Mononuclear cell (primary cell): ENCODE data around the gene CDC6. TPM values are rescaled to one million over a fixed set of nuclear protein-coding genes. Genes with fewer than 3 reads are reported as not detected.

Experiments used
- H3K27me3 ChIP-seq: 2 replicates; pipeline ENCODE4 v1.6.0; 2011; ENCODE audit warnings: low read length, control low read depth; ENCODE audit not compliant: insufficient read depth
- H3K4me1 ChIP-seq: 2 replicates; pipeline ENCODE4 v1.5.1; 2011; ENCODE audit warnings: mild to moderate bottlenecking, low read length, control low read depth; ENCODE audit not compliant: insufficient read depth
- H3K4me3 ChIP-seq: 2 replicates; pipeline ENCODE4 v1.5.1; 2011; ENCODE audit warnings: mild to moderate bottlenecking, low read length, moderate library complexity
- H3K9me3 ChIP-seq: 2 replicates; pipeline ENCODE4 v1.5.1; 2011; ENCODE audit warnings: low read depth, mild to moderate bottlenecking, control low read depth, low read length
- total RNA-seq: library from RNA; depleted of rRNA; stranded (reverse); fragments of >200 nt; gene quantifications from one replicate; pipeline ENCODE4 v1.2.3, GENCODE V29; 2012

CDC6 gene
- total RNA-seq, 1 donor = 0.21 TPM

DNA sequence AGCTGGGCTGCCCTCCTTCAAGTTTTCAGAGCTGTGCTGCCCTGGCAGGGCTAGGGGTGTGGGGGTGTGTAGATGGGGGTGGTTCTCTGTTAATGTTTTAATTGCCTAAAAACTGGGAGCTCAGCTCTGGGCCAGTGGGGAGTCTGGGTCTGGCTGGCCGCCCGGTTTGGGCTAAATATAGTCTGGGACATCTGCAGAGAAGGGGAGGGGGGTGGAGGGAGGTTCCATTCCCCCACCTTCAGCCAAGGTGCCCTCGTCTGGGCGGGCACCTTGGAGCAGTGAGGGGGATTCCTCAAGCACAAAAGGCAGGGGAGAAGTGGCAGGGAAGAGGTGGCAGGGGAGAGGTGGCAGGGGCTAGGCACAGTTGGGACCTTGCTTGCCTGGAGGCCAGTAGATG is 34.3 kb downstream of the CDC6 start:
- Histone ChIP-seq H3K4me3 (peak overlapping the region; percentile 98), H3K4me1 (peaks cover 87% of the 10 kb centered on the region), H3K27me3 (no peaks in the 10 kb centered on the region), H3K9me3 (no peaks in the 10 kb centered on the region)

DNA sequence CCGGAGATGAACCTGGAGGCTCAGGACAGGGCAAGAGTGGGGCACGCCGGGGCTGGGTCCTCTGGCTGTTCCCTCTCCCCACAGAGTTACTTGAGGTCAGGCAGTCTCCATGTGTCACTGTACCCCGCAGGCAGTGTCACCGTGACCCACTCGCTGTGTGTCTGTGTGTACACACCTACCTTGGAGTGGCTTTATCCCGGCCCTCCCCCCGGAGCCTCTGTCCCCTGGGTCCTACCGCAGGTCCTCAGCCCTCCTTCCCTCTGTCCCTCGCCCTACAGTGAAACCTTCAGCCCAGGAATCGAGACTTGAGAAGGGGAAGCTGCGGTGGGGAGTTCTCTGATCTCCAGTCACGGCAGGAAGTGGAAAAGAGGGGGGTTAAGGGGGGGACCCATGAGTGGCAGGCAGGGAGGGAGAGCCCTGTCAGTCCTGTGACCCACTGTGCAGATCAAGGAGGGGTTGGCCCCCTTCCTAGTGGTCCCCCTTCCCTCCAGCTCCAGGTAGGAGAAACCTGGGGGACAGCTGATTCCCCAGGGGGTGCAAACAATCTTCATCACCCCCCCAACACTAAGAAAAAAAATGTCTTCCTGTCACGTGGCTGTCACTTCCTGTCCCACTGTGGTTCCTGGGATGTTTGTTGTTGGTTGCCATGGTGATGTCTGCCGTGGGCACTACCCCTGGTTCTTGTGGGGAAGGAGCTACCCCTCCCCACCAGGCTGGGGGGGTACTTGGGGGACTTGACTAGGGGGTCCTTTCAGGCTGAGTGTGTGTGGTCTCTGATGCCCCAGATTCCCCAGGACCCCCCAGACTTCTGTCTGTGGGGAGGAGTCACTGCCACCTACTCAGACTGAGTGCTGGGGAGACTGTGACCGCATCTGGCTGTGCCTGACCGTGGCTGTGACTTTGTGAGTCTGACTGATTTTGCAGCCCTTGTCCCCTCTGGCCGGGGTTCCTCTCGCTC is 35.0 kb downstream of the CDC6 start:
- Histone ChIP-seq H3K27me3 (no peaks in the 10 kb centered on the region), H3K9me3 (no peaks in the 10 kb centered on the region), H3K4me3 (peak overlapping the region; percentile 98), H3K4me1 (peaks cover 87% of the 10 kb centered on the region)

DNA sequence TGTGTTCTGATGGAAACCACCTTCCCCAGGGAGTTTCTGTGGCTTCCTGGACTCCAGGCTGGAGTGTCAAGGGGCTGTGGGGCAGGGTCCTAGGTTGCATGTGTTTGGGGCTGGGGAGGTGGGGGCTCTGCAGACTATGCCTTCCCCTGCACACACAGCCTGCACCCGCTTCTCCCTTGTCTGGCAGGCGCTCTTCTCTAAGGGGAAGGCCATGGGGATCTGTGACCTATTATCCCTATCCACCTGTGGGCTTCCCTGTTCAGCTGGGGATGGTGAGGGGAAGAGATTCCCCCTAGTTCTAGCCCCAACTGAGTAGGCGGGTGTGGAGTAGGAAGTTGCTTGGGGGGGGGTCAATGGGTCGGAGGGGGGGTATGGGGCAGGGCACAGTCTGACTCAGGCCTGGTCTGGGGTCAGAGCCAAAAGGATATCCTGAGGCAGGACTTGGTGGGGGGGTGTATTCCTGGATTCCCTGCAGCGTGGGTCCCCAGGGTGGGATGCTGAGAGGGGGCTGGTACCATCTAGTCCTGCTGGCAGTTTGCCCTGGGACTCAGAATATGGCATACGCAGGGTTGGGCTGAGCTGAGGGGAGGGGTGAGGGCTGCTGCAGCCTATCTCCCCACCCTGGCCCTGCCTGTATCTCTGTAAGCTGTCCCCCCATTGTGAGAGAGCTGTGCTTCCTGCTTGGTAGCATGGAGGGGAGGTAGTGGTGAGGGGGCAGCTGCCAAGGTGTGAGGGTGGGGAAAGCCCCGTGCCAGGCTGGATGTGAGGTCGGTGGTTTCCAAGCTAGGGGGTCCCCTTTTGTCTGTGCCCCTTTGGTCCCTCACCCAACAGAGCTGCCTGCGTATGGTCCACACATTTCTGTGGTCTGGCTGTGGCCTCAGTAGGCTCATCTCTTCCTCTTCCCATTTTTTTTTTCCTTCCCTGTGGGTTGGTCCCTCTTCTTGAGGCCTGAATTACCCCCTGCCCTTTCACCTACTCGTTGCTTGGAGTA is 36.0 kb downstream of the CDC6 start:
- peaks cover 95% of the 10 kb centered on the region for H3K4me1 ChIP-seq
- H3K9me3 ChIP-seq = no peaks in the 10 kb centered on the region
- H3K4me3 ChIP-seq = peak overlapping the region; percentile 98
- no peaks in the 10 kb centered on the region for H3K27me3 ChIP-seq

DNA sequence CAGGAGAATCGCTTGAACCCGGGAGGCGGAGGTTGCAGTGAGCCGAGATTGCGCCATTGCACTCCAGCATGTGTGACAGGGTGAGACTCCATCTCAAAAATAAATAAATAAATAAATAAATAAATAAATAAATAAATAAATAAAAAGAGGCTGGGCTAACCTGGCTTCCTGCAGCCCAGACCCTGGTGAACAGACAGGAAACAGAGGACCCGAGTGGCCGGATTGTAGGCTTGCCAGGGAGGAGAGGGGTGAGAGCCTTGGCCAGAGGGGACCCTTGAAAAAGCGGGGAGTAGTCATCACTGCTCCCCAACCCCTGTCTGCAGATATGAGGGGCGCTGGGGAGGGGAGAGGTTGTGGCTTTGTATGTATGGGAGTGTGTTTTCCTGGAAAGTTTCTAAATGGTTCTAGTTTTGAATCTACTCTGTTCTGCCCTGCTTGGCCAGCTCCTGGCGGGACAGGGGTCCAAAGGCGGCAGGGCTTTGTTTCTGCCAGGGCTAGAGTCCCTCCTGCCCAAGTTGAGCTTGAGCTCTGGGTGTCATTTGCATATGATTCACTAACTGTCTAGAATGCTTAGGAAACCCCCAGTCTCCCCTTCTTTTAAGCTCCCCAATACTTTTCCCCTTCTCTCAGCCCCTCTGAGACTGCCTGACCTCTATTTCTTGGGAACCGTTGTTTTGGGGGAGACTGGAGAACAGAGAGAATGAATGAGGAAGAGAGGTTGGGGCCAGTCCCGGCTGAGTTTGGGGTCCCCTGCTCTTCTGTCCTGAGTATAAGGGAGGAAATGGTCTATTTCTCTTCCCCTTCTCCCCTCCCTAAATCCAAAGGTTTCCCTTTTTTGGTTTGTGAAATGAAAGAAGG is 37.7 kb downstream of the CDC6 start:
- Histone ChIP-seq H3K4me3 (no peak overlapping the region), H3K9me3 (no peaks in the 10 kb centered on the region), H3K27me3 (no peaks in the 10 kb centered on the region), H3K4me1 (peaks cover 96% of the 10 kb centered on the region)

DNA sequence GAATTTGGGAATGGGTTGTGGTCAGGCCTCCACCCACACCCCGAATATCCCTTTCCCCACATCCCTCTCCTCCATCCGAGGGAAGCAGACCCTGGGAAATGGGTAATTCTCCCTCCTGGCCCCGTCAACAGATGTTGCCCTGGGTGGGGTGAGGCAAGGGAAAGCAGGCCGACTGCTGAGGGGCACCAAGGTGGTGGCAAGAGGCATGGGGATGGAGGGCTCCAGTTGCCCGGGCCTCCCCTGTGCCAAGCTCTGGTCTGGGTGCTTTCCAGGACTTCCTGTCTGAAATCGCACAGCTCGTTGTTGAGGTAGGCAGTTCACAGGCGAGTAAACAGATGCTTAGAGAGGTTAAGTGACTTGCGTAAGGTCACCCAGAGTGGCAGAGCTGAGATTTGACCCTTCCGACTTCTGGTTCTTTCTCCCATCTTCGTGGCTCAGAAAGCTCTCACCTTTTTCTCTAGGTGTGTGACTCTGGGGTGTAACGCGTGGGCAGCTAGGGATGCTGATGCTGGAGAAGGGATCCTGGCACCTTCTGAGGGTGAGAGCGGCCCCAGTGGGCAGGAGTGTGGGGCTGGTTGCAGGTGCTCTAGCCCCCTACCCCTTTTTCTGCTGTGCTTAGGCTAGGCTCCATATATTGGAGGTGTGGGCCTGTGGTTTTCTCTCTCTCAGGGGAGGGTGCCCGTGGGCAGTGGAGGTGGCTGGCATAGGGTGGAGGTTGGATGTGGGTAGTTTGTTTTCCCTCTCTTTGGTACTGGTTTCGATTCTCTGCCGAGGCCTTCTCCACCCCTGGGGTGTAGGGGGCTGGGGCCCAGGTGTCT is 38.5 kb downstream of the CDC6 start:
- no peaks in the 10 kb centered on the region for H3K27me3 ChIP-seq
- peaks cover 96% of the 10 kb centered on the region for H3K4me1 ChIP-seq
- no peaks in the 10 kb centered on the region for H3K9me3 ChIP-seq
- H3K4me3 ChIP-seq = peak overlapping the region; percentile 15

DNA sequence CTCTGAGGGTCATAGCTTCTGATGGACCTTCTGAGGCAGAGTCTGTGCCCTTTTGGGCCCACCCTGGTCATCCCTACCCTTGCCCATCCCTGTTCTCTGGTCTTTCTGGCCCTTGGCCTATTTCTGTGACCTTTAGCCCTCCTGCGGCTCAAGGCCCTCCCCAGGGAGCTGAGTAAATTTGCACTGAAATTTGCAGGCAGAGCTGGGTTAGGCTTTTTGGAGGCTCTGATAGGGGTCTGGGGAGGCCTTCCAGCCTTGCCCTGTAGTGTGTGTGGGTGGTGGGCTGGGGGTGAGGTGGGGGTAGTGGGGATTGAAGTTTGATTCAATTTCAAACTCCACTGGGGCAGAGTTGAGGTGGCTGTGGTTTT is 39.1 kb downstream of the CDC6 start:
- H3K9me3 ChIP-seq = no peaks in the 10 kb centered on the region
- no peaks in the 10 kb centered on the region for H3K27me3 ChIP-seq
- peaks cover 96% of the 10 kb centered on the region for H3K4me1 ChIP-seq
- H3K4me3 ChIP-seq = peak overlapping the region; percentile 15

DNA sequence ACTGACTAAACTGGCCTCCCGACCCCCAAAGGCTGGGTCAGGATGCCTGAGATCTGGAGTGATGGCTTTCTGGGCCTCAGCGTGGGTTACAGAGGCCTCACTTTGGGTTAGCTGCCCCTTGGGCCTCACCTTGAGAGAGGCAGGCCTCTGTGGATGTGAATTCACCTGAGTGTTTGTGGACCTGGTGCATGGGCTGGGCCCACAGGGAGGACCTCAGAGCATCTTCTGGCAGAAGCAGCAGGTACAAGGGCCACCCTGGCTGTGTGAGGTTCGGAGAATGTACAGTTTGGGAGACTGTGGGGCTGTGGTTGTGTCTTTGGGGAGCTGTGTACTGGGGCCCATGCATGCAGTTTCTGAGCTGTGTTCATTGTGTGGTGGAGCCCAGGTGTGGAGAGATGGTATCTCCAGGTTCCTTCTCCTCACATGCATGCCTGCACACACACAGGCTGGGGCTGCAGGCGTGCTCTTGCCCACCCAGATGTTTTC is 39.6 kb downstream of the CDC6 start:
- Histone ChIP-seq H3K4me1 (peaks cover 96% of the 10 kb centered on the region), H3K4me3 (no peak overlapping the region), H3K27me3 (no peaks in the 10 kb centered on the region), H3K9me3 (no peaks in the 10 kb centered on the region)

DNA sequence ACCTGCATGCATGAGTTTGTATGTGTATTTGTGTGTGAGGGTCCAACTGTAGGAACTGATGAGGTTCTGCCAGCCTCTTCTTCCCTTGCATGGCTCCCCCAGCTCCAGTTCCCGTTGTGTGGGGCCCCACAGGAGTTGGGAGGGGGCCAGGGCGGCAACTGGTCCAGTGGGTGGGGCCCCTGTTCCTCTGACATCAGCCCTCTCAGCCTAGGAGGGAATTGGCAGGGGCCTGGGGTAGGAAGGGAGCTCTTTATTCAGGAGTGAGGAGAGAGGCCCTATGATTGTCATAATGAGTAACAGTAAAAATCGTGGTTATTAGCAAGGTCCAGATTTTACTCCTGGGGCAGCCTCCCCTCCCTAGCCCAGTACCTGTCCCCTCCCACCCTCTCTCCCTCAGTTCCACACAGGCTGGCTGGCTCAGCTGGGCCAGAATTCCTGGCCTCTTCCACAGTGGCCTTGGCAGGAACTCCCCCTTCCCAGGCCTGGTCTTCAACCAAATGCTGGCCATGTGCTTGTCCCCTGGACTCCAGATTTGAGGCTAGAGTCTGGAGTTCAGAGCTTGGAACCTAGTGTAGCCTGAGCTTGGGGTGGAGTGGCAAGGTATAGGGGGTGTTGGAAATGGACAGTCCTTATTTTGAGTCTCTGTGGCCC is 40.2 kb downstream of the CDC6 start:
- H3K4me3 ChIP-seq = no peak overlapping the region

DNA sequence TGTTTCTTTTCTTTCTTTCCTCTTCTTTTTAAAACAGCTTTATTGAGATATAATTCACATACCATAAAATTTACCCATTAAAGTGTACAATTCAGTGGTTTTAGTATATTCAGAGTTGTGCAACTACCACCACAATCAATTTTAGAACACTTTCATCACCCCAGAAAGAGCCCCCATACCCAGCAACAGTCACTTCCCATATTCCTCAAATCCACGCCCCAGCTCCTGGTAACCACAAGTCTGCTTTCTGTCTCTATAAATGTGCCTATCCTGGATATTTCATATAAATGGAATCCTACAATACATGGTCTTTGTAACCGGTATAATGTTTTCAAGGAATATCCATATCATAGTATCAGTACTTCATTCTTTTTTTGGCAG is 40.7 kb downstream of the CDC6 start:
- Histone ChIP-seq H3K4me1 (peaks cover 100% of the 10 kb centered on the region), H3K27me3 (no peaks in the 10 kb centered on the region), H3K4me3 (no peak overlapping the region), H3K9me3 (no peaks in the 10 kb centered on the region)

More for the DNA sequence above, 40.2 kb downstream of the CDC6 start:
- Histone ChIP-seq H3K27me3 (no peaks in the 10 kb centered on the region), H3K4me1 (peaks cover 100% of the 10 kb centered on the region), H3K9me3 (no peaks in the 10 kb centered on the region)

DNA sequence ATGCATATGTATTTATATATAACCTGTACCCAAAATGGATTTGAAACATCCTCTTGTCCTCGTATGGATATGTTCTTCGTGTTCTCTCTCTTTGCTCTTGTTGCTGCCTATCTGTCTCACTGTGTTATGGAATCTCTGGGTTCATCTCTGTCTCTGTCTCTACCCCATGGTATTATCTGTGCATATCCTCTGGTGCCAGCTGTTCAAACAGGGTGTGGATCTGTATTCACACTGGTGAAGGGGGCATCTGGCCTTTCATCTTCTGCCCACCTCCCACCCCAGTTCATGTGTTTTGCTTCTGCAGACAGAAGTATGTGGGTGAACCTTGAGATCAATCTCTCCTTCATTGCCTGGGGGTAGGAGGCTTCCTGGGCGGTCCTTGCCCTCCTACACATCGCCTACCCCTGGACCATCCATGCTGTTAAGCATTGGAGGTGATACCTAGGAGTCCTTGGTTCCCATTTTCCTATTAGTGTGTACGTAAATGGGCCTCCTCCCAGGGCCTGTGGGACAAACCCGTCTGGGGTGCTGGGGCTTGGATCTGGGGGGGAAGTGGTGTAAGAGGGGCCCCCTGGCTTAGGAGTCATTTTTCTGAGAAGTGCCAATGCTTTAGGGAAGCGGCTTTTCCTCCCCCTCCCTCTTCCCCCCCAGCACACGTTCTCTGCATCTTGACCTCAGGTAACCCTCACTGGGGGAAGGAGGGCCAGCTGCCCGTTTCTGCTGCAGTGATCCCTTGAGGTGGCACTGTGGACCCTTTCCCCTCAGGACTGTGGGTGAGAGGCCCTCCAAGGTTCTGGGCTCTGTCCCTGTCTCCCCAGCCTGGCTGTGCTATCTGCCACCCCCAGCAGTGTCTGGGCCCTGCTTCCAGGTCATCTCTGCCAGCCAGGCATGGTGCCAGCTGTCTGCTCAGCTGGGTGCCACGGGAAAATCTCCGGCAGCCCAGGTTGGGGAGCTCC is 42.4 kb downstream of the CDC6 start:
- peak overlapping the region; percentile 25 for H3K4me3 ChIP-seq
- H3K27me3 ChIP-seq = no peaks in the 10 kb centered on the region
- no peaks in the 10 kb centered on the region for H3K9me3 ChIP-seq
- H3K4me1 ChIP-seq = peaks cover 100% of the 10 kb centered on the region

DNA sequence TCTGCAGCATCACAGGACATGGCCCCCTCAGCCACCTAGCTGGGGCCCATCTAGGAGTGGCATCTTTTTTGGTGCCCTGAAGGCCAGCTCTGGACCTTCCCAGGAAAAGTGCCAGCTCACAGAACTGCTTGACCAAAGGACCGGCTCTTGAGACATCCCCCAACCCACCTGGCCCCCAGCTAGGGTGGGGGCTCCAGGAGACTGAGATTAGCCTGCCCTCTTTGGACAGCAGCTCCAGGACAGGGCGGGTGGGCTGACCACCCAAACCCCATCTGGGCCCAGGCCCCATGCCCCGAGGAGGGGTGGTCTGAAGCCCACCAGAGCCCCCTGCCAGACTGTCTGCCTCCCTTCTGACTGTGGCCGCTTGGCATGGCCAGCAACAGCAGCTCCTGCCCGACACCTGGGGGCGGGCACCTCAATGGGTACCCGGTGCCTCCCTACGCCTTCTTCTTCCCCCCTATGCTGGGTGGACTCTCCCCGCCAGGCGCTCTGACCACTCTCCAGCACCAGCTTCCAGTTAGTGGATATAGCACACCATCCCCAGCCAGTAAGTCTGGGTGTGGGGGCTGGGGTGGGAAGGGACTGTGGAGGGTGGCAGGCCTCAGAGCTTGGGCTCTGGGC is 43.3 kb downstream of the CDC6 start:
- Histone ChIP-seq H3K27me3 (no peaks in the 10 kb centered on the region), H3K4me3 (peak overlapping the region; percentile 25)

More for the DNA sequence above, 43.3 kb downstream of the CDC6 start:
- Histone ChIP-seq H3K4me1 (peaks cover 100% of the 10 kb centered on the region), H3K9me3 (no peaks in the 10 kb centered on the region)
